GM15510 (cell line): ENCODE data around the gene FAM210B.

ENCODE experiments used
- POLR2A ChIP-seq: IDR thresholded peaks from 3 replicates; pipeline ENCODE4 v1.6.1; 2011; ENCODE audit warnings: borderline replicate concordance; ENCODE audit not compliant: insufficient read length; ENCODE audit errors: extremely low read depth

FAM210B gene

GRCh38 chr20:56382696-56383095 lies 23.9 kb downstream of the FAM210B start:
- TF ChIP-seq POLR2A: no peak

GRCh38 chr20:56383334-56383733 lies 24.6 kb downstream of the FAM210B start:
- TF ChIP-seq POLR2A: no peak

DNA sequence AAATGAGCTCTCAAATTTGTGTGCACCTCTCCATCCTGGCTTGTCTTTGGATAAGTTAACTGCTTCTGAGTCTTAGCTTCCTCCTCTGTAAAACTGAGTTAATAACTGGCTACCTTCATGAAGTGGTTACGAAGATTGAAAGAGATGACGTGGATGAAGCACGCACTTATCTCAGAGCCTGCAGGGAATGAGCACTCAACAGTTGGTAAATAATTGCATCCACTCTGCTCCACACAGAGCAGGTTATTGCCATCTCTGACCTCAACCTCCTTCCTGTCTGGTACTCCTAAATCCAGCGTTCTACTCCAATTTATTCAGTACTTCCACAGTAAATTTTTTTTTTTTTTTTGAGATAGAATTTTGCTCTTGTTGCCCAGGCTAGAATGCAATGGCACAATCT lies 26.4 kb downstream of the FAM210B start:
- no peak for TF ChIP-seq POLR2A

- no peak for TF ChIP-seq POLR2A
These were observed 27.4 kb downstream of the FAM210B start for GRCh38 chr20:56386219-56386618.

DNA sequence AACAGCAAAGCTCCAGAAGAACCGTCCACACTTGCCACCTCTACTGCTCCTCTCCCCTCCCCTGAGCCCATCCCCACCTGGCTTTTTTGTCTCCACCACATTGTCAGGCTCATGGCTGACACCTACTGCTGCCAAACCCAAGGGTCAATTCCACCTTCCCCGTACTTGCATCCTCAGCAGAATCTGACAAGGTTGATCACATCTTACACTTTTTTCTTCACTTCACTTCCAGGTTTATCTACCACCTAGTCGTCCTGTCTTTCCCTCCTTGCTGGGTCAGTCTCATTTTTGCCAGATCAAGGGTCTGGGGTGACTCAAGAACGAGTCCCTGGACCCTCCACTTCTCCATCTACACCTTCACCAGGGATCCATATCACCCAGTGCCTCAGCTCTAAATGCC lies 30.1 kb downstream of the FAM210B start:
- TF ChIP-seq POLR2A: no peak

DNA sequence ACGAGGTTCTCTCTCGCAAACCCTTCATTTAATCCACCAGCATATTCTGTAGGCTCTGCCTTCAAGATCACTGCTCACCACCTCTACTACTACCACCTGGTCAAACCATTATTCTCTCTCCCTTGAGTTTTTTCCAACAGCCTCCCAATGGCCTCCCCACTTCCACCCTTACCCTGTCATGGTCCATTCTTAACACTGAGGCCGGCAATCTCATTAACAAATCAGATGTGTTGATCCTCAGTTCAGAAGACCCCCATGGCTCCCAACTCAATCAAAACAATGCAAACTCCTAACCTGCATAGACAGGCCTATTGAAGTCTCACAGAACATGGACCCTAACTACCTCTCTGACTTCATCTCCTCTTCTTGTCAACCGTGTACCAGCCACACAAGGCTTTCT lies 31.0 kb downstream of the FAM210B start:
- no peak for TF ChIP-seq POLR2A

- no peak for TF ChIP-seq POLR2A
These were observed 32.3 kb downstream of the FAM210B start for GRCh38 chr20:56391037-56391436.

DNA sequence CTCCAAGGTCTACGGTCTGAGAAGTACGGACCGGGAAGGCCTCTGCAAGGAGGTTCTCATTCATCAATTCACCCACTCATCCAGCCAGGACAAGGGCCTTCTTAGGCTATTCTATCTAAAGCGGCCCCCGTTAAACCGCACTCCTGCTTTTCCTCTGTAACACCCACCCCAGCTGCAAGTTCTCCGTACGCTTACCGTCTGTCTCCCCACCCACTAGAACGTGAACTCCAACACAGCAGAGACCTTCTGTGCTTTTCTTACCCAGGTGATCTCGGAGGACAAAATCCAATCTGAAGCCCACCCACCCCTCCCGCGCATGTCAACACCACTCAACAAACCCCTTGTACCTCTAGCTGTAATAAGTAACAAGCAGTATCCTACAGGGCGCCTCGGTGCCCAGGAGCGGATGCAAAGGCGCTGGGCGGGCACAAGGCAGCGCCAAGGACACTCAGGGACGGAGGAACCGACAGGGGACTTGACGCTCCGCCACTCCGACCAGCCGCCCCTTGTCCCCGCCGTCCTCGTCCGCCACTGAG lies 32.9 kb downstream of the FAM210B start:
- no peak for TF ChIP-seq POLR2A

- TF ChIP-seq POLR2A: peak; percentile 57
These were observed 33.5 kb downstream of the FAM210B start, which contains the start of the genes AURKA and CSTF1 for GRCh38 chr20:56392132-56392880. TSS of gene AURKA (minus strand) at chr20:56392215. CDS start at chr20:56388197, 4,018 bp downstream. TSS of gene CSTF1 (plus strand) at chr20:56392645. CDS start at chr20:56395553, 2,908 bp downstream.

DNA sequence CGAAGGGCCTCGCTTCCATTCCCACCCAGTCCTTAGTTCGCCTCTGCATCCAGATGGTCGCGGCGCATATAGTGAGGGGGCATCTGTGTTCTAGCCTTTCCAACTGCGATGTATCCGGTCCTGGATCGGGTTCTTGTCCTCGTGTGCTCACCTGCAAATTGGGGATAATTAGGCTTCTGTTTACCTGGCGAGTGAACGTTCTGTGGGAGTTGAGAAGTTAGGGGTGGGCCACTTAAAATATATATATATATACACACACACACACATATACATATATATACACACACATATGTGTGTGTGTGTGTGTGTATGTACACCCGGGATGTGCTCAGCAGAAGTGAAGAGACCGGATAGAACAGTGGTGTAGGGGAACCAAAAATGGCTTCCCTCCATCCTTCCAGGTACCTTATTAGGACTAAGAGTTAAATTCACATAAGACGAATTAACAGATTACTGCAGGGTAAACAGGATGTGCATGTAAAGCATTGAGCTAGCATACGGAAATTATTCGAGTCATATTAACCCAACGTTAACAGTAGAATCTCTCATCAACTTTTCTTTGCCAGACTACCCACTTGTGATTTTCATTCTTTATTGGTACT lies 34.2 kb downstream of the FAM210B start:
- TF ChIP-seq POLR2A: no peak

DNA sequence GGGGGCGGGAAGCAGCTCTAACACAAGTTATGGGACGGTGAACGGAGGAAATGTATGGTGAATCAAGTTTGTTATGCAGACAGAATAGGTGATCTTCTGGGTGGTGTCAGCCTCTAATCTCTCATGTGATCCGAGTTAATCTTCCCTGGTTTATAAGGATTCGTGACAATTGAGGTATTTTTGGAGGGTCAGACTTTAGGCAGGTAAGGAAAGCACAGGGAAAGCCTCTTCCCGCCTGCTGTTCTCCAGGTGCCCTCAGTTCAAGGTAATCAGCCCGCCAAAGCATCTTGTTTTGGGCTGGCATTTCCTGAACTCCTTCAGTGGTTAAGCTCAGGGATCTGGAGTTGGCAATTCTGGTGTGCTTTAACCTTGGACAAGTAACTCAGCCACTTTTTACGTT lies 34.9 kb downstream of the FAM210B start:
- TF ChIP-seq POLR2A: no peak

GRCh38 chr20:56395166-56395565 lies 36.4 kb downstream of the FAM210B start:
- no peak for TF ChIP-seq POLR2A

DNA sequence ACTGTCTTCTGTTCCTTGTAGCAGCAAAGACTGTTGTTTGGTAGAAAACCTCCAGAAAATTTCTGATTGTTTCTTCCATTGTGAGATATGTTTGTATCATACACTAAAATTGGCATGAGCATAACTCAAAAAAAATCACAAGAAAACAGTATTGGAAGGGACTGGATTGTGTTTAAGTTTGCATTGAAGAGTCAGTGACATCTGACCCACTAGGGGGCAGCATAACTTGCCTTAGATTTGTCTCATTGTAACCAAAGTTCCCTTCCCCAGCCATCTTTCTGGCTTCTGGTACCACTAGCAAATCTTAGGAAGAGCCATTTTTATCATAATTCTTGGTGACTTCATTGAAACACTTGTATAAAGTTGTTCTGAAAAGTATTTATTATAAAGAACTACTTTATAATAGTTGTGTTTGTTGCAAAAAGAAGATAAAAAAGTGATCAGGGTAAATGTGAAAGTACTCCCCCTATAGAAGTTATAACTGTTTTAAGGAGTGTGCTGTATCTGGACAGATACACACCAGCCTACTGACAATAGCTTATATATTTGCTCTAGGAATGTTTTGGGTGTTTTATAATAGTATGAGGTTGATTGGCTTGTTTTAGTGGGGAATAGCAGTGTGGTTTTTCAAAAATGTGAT lies 41.3 kb downstream of the FAM210B start:
- no peak for TF ChIP-seq POLR2A

DNA sequence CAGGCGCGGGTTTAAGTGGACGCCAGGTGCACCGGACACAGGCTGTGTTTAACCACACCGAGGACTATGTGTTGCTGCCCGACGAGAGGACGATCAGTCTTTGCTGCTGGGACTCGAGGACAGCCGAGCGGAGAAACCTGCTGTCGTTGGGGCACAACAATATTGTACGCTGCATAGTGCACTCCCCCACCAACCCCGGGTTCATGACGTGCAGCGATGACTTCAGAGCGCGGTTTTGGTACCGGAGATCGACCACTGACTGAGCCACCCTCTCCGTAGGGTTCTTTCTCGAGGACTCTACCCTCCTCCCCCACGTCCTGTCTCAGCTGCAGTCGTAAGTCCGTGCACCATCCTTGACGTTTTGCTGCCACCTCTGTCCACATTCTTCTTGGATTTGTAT lies 44.7 kb downstream of the FAM210B start:
- TF ChIP-seq POLR2A: no peak

DNA sequence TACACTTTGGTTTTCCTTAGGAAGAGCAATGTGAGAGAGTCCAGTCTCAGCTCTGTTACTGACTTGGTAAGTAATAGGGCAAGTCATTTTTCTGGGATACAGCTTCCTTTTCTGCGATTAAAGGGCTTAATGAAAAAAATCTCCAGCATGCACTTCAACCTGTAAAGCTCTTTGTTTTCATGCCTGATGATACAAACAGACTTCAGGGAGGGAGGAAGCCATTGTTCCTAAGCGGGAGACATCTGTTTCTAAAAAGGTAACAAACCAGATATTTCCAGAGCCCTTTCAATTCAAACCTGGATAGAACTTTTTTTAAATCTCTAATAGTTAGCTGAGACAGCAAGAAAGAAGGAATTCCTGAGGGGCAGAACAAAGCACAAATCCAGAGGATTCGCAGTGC lies 48.1 kb downstream of the FAM210B start:
- TF ChIP-seq POLR2A: no peak
